Measurements from ENCODE around the gene CFB. TPM values are rescaled to one million over a fixed set of nuclear protein-coding genes. Genes with fewer than 3 reads are reported as not detected.

CFB gene
- total and polyA plus RNA-seq, 2 of the 13 experiments (the other 11 are each of a cell fraction or from before 2014, with no cell fraction given): 171 to 513 TPM

- TF ChIP-seq, protein P1, sequence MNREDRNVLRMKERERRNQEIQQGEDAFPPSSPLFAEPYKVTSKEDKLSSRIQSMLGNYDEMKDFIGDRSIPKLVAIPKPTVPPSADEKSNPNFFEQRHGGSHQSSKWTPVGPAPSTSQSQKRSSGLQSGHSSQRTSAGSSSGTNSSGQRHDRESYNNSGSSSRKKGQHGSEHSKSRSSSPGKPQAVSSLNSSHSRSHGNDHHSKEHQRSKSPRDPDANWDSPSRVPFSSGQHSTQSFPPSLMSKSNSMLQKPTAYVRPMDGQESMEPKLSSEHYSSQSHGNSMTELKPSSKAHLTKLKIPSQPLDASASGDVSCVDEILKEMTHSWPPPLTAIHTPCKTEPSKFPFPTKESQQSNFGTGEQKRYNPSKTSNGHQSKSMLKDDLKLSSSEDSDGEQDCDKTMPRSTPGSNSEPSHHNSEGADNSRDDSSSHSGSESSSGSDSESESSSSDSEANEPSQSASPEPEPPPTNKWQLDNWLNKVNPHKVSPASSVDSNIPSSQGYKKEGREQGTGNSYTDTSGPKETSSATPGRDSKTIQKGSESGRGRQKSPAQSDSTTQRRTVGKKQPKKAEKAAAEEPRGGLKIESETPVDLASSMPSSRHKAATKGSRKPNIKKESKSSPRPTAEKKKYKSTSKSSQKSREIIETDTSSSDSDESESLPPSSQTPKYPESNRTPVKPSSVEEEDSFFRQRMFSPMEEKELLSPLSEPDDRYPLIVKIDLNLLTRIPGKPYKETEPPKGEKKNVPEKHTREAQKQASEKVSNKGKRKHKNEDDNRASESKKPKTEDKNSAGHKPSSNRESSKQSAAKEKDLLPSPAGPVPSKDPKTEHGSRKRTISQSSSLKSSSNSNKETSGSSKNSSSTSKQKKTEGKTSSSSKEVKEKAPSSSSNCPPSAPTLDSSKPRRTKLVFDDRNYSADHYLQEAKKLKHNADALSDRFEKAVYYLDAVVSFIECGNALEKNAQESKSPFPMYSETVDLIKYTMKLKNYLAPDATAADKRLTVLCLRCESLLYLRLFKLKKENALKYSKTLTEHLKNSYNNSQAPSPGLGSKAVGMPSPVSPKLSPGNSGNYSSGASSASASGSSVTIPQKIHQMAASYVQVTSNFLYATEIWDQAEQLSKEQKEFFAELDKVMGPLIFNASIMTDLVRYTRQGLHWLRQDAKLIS (CRISPR knock-in tag; IDR thresholded peaks at IDR 0.05): no peak
- TF ChIP-seq KLF11 (CRISPR knock-in tag; IDR thresholded peaks at IDR 0.05): no peak
- TF ChIP-seq ZBTB7B (CRISPR knock-in tag; IDR thresholded peaks at IDR 0.05): no peak; the same call in 1 of the 2 replicates
- no peak for TF ChIP-seq NAIF1 (CRISPR knock-in tag; IDR thresholded peaks at IDR 0.05; ENCODE audit: borderline replicate concordance)
- no peak for TF ChIP-seq RNF2 (conservative IDR thresholded peaks at IDR 0.05; ENCODE audit: low read depth)
- TF ChIP-seq YEATS2 (CRISPR knock-in tag; IDR thresholded peaks at IDR 0.05; ENCODE audit: borderline replicate concordance): no peak
- TF ChIP-seq, protein P2, sequence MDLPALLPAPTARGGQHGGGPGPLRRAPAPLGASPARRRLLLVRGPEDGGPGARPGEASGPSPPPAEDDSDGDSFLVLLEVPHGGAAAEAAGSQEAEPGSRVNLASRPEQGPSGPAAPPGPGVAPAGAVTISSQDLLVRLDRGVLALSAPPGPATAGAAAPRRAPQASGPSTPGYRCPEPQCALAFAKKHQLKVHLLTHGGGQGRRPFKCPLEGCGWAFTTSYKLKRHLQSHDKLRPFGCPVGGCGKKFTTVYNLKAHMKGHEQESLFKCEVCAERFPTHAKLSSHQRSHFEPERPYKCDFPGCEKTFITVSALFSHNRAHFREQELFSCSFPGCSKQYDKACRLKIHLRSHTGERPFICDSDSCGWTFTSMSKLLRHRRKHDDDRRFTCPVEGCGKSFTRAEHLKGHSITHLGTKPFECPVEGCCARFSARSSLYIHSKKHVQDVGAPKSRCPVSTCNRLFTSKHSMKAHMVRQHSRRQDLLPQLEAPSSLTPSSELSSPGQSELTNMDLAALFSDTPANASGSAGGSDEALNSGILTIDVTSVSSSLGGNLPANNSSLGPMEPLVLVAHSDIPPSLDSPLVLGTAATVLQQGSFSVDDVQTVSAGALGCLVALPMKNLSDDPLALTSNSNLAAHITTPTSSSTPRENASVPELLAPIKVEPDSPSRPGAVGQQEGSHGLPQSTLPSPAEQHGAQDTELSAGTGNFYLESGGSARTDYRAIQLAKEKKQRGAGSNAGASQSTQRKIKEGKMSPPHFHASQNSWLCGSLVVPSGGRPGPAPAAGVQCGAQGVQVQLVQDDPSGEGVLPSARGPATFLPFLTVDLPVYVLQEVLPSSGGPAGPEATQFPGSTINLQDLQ (CRISPR knock-in tag; IDR thresholded peaks at IDR 0.05): no peak
- no peak for TF ChIP-seq ZNF780A (CRISPR knock-in tag; IDR thresholded peaks at IDR 0.05)
- TF ChIP-seq ZNF326 (CRISPR knock-in tag; IDR thresholded peaks at IDR 0.05; ENCODE audit: borderline replicate concordance): no peak
- no peak for TF ChIP-seq ZNF597 (CRISPR knock-in tag; IDR thresholded peaks at IDR 0.05)
- 0 out of 2 replicates have a peak, but pooled peaks have one; percentile 19 for TF ChIP-seq SMAD1 (CRISPR knock-in tag; IDR thresholded peaks at IDR 0.05; ENCODE audit: borderline replicate concordance, low read depth)
- TF ChIP-seq ZNF331 (CRISPR knock-in tag; IDR thresholded peaks at IDR 0.05): no peak
- 0 out of 2 replicates have a peak, but pooled peaks have one; percentile 61 for TF ChIP-seq ZNF776 (CRISPR knock-in tag; IDR thresholded peaks at IDR 0.05)
- TF ChIP-seq ZNF878 (CRISPR knock-in tag; IDR thresholded peaks at IDR 0.05): no peak
- no peak for TF ChIP-seq THAP11 (CRISPR knock-in tag; IDR thresholded peaks at IDR 0.05)
- no peak for TF ChIP-seq NFYB (CRISPR knock-in tag; IDR thresholded peaks at IDR 0.05)
- no peak for TF ChIP-seq THYN1 (CRISPR knock-in tag; IDR thresholded peaks at IDR 0.05; ENCODE audit: borderline replicate concordance, low read depth)
- no peak for TF ChIP-seq KAT8 (CRISPR knock-in tag; IDR thresholded peaks at IDR 0.05)
- TF ChIP-seq FIP1L1 (IDR thresholded peaks at IDR 0.05; ENCODE audit: borderline replicate concordance, insufficient read depth, low read depth, low read length): no peak
- TF ChIP-seq SIX4 (CRISPR knock-in tag; IDR thresholded peaks at IDR 0.05): no peak
- no peak; the same call in 1 of the 2 replicates for TF ChIP-seq MED13 (CRISPR knock-in tag; IDR thresholded peaks at IDR 0.05)
- TF ChIP-seq NONO (IDR thresholded peaks at IDR 0.05): no peak
- no peak for TF ChIP-seq NONO (CRISPR knock-in tag; conservative IDR thresholded peaks at IDR 0.05)
- TF ChIP-seq ATF1 (CRISPR knock-in tag; IDR thresholded peaks at IDR 0.05): no peak
These were observed 48.9 kb upstream of the CFB start (continued) for GRCh38 chr6:31896856-31897611.
